GM21367 (cell line): ENCODE data around the gene ARID3A.
"Not testable (repeated sequence)": the region's sequence is repeated elsewhere in the genome, so short reads cannot be mapped to it uniquely, and the experiment has no call there.

Experiments used
- ATAC-seq: cut with Tn5 transposase; IDR thresholded peaks from one replicate; pipeline ENCODE4 v1.9.1; 2021; ENCODE audit not compliant: unreplicated experiment

ARID3A gene

DNA sequence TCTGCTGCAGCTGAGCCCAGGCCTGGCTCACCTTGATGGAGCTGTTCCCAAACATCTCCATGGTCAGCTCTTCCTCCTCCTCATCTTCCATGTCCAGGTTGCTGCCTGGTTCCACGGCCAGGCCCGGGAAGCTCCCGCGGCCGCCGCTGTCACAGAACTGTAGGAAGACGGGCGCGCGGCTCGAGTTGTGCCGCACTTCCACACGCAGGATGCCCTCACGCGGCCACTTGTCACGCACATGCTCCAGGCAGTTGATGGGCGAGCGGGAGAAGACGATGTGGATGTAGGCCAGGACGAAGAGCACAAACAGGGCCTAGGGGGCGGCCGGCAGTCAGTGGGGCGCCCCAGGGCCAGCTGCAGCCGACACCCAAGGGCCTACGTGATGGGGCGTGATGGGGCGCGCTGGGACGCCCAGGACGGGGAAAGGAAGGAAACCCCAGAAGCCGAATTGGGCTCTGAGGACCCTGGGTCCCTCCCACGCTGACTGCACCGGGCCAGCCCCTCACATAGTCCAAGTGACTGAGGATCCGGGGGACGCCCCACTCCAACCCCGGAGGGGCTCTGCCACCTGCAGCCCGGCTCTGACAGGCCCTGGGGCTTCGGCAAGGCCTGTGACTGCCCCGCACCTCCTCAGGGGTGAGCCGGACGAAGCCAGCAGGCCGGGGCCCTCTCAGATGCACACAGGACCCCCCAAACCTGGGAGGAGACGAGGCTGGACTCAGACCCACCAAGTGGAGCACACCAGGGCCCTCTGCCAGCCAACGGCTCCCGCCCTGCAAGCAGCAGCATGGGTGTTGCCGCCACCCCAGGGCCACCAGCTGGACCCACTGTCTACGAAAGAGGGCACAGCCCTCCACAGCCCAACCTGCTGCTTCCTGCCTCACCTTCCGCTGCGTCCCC lies 88.6 kb downstream of the ARID3A start:
- ATAC-seq: no peak

GRCh38 chr19:1015061-1015781 lies 89.4 kb downstream of the ARID3A start:
- ATAC-seq: no peak

DNA sequence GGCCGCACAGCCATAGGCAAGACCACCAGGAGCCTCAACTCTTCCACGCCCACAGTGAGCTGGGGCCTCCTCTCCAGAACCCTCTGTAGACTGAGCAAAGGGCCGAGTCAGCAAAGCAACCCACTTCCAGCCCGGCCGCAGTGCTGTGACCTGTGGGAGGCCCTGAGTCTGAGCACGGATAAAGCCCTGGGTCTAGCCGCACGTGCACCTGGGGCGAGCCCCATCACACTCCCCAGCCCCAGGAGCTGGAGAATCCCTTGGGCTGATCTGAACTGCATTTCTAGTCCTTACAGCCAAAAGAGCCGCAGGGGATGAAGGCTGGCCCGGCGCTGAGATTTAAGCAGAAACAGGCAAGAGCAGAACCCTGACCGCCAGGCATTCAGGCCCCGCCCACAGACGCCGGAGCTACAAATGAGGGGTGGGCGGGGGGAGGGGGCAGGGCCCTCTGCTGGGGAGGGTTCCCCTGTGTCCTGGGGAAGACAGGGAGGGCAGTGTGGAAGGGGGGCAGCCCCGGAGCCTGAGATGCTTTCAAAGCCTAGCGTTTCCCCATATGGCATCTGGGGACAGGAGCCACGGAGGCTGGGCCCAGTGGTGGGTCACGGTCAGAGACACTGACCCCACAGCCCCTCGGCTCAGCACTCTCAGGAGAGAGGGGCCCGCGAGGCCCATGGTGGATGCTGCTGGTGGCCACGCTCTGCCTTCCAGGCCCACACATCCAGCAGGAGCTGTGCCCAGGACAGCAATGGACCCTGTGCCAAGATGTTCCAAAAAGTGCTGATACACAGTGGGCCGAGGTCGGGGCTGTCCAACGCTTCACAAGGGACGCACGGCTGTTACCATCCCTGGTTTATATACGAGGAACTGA lies 90.2 kb downstream of the ARID3A start:
- no peak for ATAC-seq

GRCh38 chr19:1016647-1017114 lies 90.8 kb downstream of the ARID3A start:
- no peak for ATAC-seq

DNA sequence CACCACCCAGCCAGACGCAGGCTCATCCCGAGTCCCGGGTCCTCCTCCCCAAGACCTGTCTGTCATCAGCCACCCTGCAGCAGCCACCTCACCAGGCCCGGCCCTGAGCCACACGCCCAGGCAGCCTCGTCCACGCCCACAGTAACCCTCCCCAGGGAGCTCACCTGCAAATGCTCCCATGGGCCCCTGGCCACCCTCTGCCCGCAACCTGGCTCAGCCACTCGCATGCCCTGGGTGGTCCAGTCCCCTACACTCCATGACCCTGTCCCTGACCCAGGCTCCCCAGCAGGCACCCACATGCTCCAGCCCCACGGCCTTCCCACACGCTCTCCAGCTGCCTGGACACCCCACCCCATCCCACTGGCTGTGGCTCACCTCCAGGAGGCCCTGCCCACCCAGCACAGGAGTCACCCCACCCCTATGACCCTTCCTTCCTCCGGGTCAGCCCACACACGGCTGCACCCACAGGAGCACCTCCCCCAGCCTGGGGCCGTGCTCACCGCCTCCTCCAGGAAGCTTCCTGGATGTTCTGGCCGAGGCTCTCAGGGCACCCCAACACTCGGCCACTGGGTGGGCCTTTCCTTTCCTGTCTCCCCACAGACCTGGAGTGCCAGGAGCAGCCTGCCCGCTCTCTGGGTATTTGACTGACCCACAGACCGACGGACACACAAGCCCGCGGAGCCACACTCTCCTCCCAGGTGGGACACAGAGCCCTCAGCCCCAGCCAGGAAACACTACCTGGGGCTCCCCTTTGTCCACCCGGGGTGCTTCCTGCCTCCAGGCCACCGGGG lies 91.5 kb downstream of the ARID3A start:
- no peak for ATAC-seq

DNA sequence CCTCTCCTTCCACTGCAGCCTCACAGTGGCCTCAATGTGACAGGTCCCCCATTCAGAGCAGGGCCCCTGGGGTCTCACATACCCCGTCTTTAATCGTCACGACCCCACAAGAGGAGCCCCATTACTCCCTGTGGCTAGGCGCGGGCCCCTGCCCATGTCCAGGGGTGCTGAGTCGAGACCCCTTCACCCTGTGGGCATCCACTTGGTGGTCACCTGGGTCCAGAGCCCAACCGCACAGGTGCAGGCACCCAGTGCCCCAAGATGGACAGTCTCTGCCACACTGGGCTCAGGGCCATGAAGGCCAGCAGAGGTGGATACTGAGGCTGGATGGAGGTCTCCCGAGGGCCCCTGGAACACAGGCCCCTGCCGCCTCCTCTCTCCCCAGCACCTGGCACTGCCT lies 92.1 kb downstream of the ARID3A start:
- no peak for ATAC-seq

GRCh38 chr19:1018393-1018792 lies 92.6 kb downstream of the ARID3A start:
- no peak for ATAC-seq

GRCh38 chr19:1018932-1019615 lies 93.2 kb downstream of the ARID3A start:
- ATAC-seq: no peak

GRCh38 chr19:1019616-1019961 lies 93.8 kb downstream of the ARID3A start:
- ATAC-seq: no peak

GRCh38 chr19:1019980-1020867 lies 94.4 kb downstream of the ARID3A start:
- ATAC-seq: peak; percentile 2

- peak; percentile 64 for ATAC-seq
These were observed 95.1 kb downstream of the ARID3A start, which contains the start of gene TMEM259 for GRCh38 chr19:1020868-1021425. TMEM259 (minus strand) TSS chr19:1021123; CDS start chr19:1020996, 127 bp downstream.

GRCh38 chr19:1023883-1024188 lies 98.0 kb downstream of the ARID3A start:
- ATAC-seq: not testable (repeated sequence)

DNA sequence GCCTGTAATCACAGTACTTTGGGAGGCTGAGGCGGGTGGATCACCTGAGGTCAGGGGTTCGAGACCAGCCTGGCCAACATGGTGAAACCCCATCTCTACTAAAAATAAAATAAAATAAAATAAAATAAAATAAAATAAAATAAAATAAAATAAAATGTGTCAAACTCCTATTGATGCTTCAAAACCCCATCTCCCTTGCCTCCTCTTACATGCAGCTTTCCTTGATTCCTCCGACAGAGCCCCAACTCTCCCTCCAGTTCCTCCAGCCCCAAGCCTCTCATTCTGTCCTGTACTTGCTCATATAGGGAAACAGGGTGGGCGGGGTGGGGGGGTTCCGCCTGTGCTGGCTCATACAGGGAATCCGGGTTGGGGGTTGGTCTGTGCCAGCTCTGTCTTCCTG lies 99.2 kb downstream of the ARID3A start:
- ATAC-seq: not testable (repeated sequence)
